Thoracic aorta (tissue), 2 donors: ENCODE results near the gene SPEF1. TPM values are rescaled to one million over a fixed set of nuclear protein-coding genes. Genes with fewer than 3 reads are reported as not detected.

Experiments
- ATAC-seq: fragments of 150-250 bp; one replicate; pipeline ENCODE4 v1.8.0; 2017; ENCODE audit warnings: low read depth; ENCODE audit not compliant: insufficient number of reproducible peaks, low FRiP score
- DNase-seq: peaks from one replicate; pipeline ENCODE4 v3.0.0-alpha.2; 2020; ENCODE audit warnings: low spot score
- H3K27ac ChIP-seq, 2 donors: fragments of 200-600 bp; sonication (generic); 1 replicate in 1 of 2; 2 replicates in 1 of 2; pipeline ENCODE4 v1.5.1; 2016; ENCODE audit warnings: mild to moderate bottlenecking in 2 of 2, moderate library complexity in 2 of 2
- H3K27me3 ChIP-seq: fragments of 200-600 bp; sonication (generic); replicated peaks from 2 replicates; pipeline ENCODE4 v1.6.0; 2016; ENCODE audit warnings: mild to moderate bottlenecking; ENCODE audit not compliant: insufficient read depth
- H3K36me3 ChIP-seq: fragments of 200-600 bp; sonication (generic); one replicate; pipeline ENCODE4 v1.5.1; 2016
- H3K4me1 ChIP-seq, 2 donors: fragments of 200-600 bp; sonication (generic); 1 replicate in 1 of 2; 2 replicates in 1 of 2; pipeline versions ENCODE4 v1.5.1 to v1.6.0; 2016; ENCODE audit warnings: low read depth in 2 of 2, mild to moderate bottlenecking in 1 of 2; ENCODE audit not compliant: control insufficient read depth in 1 of 2
- H3K4me3 ChIP-seq: fragments of 200-600 bp; sonication (generic); 2 replicates; pipeline ENCODE4 v1.5.1; 2016; ENCODE audit warnings: mild to moderate bottlenecking
- H3K9me3 ChIP-seq: fragments of 200-600 bp; sonication (generic); 2 replicates; pipeline ENCODE4 v1.5.1; 2016
- CTCF ChIP-seq: fragments of 200-600 bp; sonication (generic); IDR thresholded peaks from one replicate; pipeline ENCODE4 v1.5.1; 2019; ENCODE audit warnings: antibody characterized with exemption
- total RNA-seq, 2 donors: library from RNA; depleted of rRNA; stranded (reverse); fragments of >200 nt; gene quantifications; one replicate each; pipeline versions ENCODE4 v1.1.0 to v1.2.3, GENCODE V29; 2016

SPEF1 gene
- total RNA-seq, 2 donors from 2014 or later = 0.27 TPM; not detected in 1

GRCh38 chr20:3729378-3729777 lies 51.9 kb downstream of the SPEF1 start:
- no peaks in the 10 kb centered on the region for H3K9me3 ChIP-seq
- no peaks in the 10 kb centered on the region for H3K36me3 ChIP-seq
- ATAC-seq (no peak), DNase-seq (no peak)
- H3K27me3 ChIP-seq = no peaks in the 10 kb centered on the region
- no peak overlapping the region for H3K27ac ChIP-seq
- no peak for TF ChIP-seq CTCF
- H3K4me1 ChIP-seq = no peaks in the 10 kb centered on the region
- H3K4me3 ChIP-seq = no peak overlapping the region

- Histone ChIP-seq H3K27ac (no peak overlapping the region), H3K4me1 (no peaks in the 10 kb centered on the region)
Observed at GRCh38 chr20:3728876-3729275, 52.4 kb downstream of the SPEF1 start.

DNA sequence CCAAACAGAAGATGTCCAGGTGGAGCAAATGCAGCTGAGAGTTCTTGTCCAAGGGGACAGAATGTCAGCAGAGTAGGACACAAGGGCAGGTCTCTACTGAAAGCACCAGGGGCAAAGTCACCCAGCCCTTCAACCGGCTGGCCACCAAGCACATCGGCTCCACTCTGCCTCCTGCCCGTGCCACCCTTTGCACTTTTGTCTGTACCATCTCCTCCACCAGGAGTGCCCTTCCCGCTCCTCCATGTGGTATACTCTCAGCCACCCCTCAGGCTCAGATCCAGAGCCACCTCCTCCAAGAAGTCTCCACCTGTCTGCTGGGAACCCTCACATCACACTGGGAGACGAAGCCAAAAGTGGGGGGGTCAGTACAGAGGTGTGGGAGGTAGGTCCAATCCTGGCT lies 52.9 kb downstream of the SPEF1 start:
- H3K4me3 ChIP-seq = no peak overlapping the region
- no peaks in the 10 kb centered on the region for H3K4me1 ChIP-seq
- TF ChIP-seq CTCF = no peak
- H3K9me3 ChIP-seq = no peaks in the 10 kb centered on the region
- no peak overlapping the region for H3K27ac ChIP-seq
- no peaks in the 10 kb centered on the region for H3K27me3 ChIP-seq
- no peak for DNase-seq
- H3K36me3 ChIP-seq = no peaks in the 10 kb centered on the region
- ATAC-seq = no peak

More at GRCh38 chr20:3728876-3729275, 52.4 kb downstream of the SPEF1 start:
- Histone ChIP-seq H3K36me3 (no peaks in the 10 kb centered on the region), H3K9me3 (no peaks in the 10 kb centered on the region), H3K27me3 (no peaks in the 10 kb centered on the region), H3K4me3 (no peak overlapping the region)
- no peak for ATAC-seq
- DNase-seq = no peak
- TF ChIP-seq CTCF = no peak

Other genes with a start within 250 kb of the SPEF1 start
- gene GFRA4, start 118.0 kb downstream of the SPEF1 start, total RNA-seq = not detected
- gene ADAM33, start 99.4 kb downstream of the SPEF1 start, total RNA-seq = 100 to 1,000 TPM; 113 to 177 TPM
- 10 to 100 TPM; 12.2 to 45.5 TPM for gene SIGLEC1, start 68.8 kb downstream of the SPEF1 start, total RNA-seq
- 1 to 10 TPM; 4.6 to 6.5 TPM for gene HSPA12B, start 48.8 kb downstream of the SPEF1 start, total RNA-seq
- gene ADISSP, start 13.7 kb downstream of the SPEF1 start, total RNA-seq = 10 to 100 TPM in 1 of 2 donors, 1 to 10 TPM in 1; 7.8 to 20.4 TPM
- 100 to 1,000 TPM in 1 of 2 donors, 10 to 100 TPM in 1; 97.2 to 114 TPM for gene CENPB, start 5.3 kb upstream of the SPEF1 start, total RNA-seq
- 10 to 100 TPM; 28.4 to 41.8 TPM for gene CDC25B, start 14.9 kb upstream of the SPEF1 start, total RNA-seq
- gene AP5S1, start 39.1 kb upstream of the SPEF1 start, total RNA-seq = 10 to 100 TPM; 12.3 to 18.0 TPM
- gene MAVS, start 65.4 kb upstream of the SPEF1 start, total RNA-seq = 10 to 100 TPM; 35.2 to 42.1 TPM
- 100 to 1,000 TPM in 1 of 2 donors, 10 to 100 TPM in 1; 58.3 to 113 TPM for gene PANK2, start 107.9 kb upstream of the SPEF1 start, total RNA-seq
- gene RNF24, start 234.1 kb upstream of the SPEF1 start, total RNA-seq = 10 to 100 TPM; 34.0 to 73.4 TPM